HG02759 (cell line): Measurements from ENCODE around the gene NIPBL.

Experiments
- ATAC-seq: cut with Tn5 transposase; IDR thresholded peaks from one replicate; pipeline ENCODE4 v1.9.1; 2021; ENCODE audit warnings: mild to moderate bottlenecking, moderate library complexity; ENCODE audit not compliant: unreplicated experiment

Gene NIPBL

GRCh38 chr5:37014321-37014720, 137.8 kb downstream of the NIPBL start:
- ATAC-seq = no peak

GRCh38 chr5:37015795-37016666, 139.5 kb downstream of the NIPBL start:
- no peak for ATAC-seq

GRCh38 chr5:37028910-37029309, 152.3 kb downstream of the NIPBL start:
- no peak for ATAC-seq

- no peak for ATAC-seq
Observed at GRCh38 chr5:37029436-37029835, 152.9 kb downstream of the NIPBL start.

- no peak for ATAC-seq
Observed at GRCh38 chr5:37034955-37035354, 158.4 kb downstream of the NIPBL start.

- no peak for ATAC-seq
Observed at GRCh38 chr5:37037840-37038239, 161.3 kb downstream of the NIPBL start.

- no peak for ATAC-seq
Observed at GRCh38 chr5:37039824-37040223, 163.3 kb downstream of the NIPBL start.

GRCh38 chr5:37043693-37044092, 167.1 kb downstream of the NIPBL start:
- ATAC-seq = no peak

GRCh38 chr5:37044120-37044519, 167.6 kb downstream of the NIPBL start:
- ATAC-seq = no peak

- ATAC-seq = no peak
Observed at GRCh38 chr5:37045703-37046102, 169.1 kb downstream of the NIPBL start.

GRCh38 chr5:37047947-37048346, 171.4 kb downstream of the NIPBL start:
- ATAC-seq = no peak

- ATAC-seq = no peak
Observed at GRCh38 chr5:37054391-37054790, 177.8 kb downstream of the NIPBL start.

GRCh38 chr5:37055383-37055990, 178.9 kb downstream of the NIPBL start:
- ATAC-seq = no peak

- ATAC-seq = no peak
Observed at GRCh38 chr5:37056762-37057161, 180.2 kb downstream of the NIPBL start.

- no peak for ATAC-seq
Observed at GRCh38 chr5:37060030-37060429, 183.5 kb downstream of the NIPBL start.

- no peak for ATAC-seq
Observed at GRCh38 chr5:37063739-37064138, 187.2 kb downstream of the NIPBL start.

GRCh38 chr5:37064442-37064841, 187.9 kb downstream of the NIPBL start:
- no peak for ATAC-seq

- no peak for ATAC-seq
Observed at GRCh38 chr5:37071487-37071886, 194.9 kb downstream of the NIPBL start.

GRCh38 chr5:37071901-37072581, 195.5 kb downstream of the NIPBL start:
- no peak for ATAC-seq

- no peak for ATAC-seq
Observed at GRCh38 chr5:37075399-37075950, 198.9 kb downstream of the NIPBL start.

GRCh38 chr5:37077146-37077545, 200.6 kb downstream of the NIPBL start:
- no peak for ATAC-seq

GRCh38 chr5:37080697-37081096, 204.1 kb downstream of the NIPBL start:
- ATAC-seq = no peak
